SK-N-SH treated with all-trans-retinoic acid at 6 μM for 48 hours (cell line): Measurements from ENCODE around the gene PFKFB4.

Source experiments
- ATAC-seq: fragments of 200-7000 bp; cut with Tn5 transposase; 3 replicates; pipeline ENCODE4 v1.9.1; 2020; ENCODE audit warnings: mild to moderate bottlenecking, moderate library complexity
- ARNTL ChIP-seq: fragments of 450-650 bp; formaldehyde crosslinking; IDR thresholded peaks from 2 replicates; pipeline ENCODE4 v1.5.0; 2020; ENCODE audit warnings: low read depth, mild to moderate bottlenecking, moderate library complexity, borderline replicate concordance
- BACH2 ChIP-seq: fragments of 250-450 bp; sonication (Bioruptor Pico); IDR thresholded peaks from 2 replicates; pipeline ENCODE4 v1.9.0; 2021; ENCODE audit warnings: mild to moderate bottlenecking, borderline replicate concordance
- CSDC2 ChIP-seq: fragments of 250-450 bp; sonication (Bioruptor Pico); IDR thresholded peaks from 2 replicates; pipeline ENCODE4 v1.5.0; 2020; ENCODE audit warnings: mild to moderate bottlenecking, moderate library complexity
- CSRNP3 ChIP-seq: fragments of 250-450 bp; sonication (Bioruptor Pico); IDR thresholded peaks from 2 replicates; pipeline ENCODE4 v1.5.1; 2021; ENCODE audit warnings: mild to moderate bottlenecking, moderate library complexity
- ESRRG ChIP-seq: fragments of 250-450 bp; sonication (Bioruptor Pico); IDR thresholded peaks from 2 replicates; pipeline ENCODE4 v1.6.1; 2021; ENCODE audit warnings: mild to moderate bottlenecking
- GLIS3 ChIP-seq: fragments of 250-450 bp; sonication (Bioruptor Pico); IDR thresholded peaks from 2 replicates; pipeline ENCODE4 v1.5.0; 2020; ENCODE audit warnings: mild to moderate bottlenecking, moderate library complexity
- ISL1 ChIP-seq: fragments of 250-450 bp; sonication (Bioruptor Pico); IDR thresholded peaks from 2 replicates; pipeline ENCODE4 v2.1.2; 2022; ENCODE audit warnings: mild to moderate bottlenecking, moderate library complexity
- OSR1 ChIP-seq: fragments of 250-450 bp; sonication (Bioruptor Pico); IDR thresholded peaks from 2 replicates; pipeline ENCODE4 v1.8.0; 2022; ENCODE audit warnings: moderate library complexity, mild to moderate bottlenecking, inconsistent platforms
- PPARA ChIP-seq: fragments of 250-450 bp; sonication (Bioruptor Pico); IDR thresholded peaks from 2 replicates; pipeline ENCODE4 v1.5.0; 2020; ENCODE audit warnings: mild to moderate bottlenecking, borderline replicate concordance
- RARB ChIP-seq: fragments of 250-450 bp; sonication (Bioruptor Pico); IDR thresholded peaks from 2 replicates; pipeline ENCODE4 v1.8.0; 2021; ENCODE audit warnings: mild to moderate bottlenecking, moderate library complexity
- SNAI2 ChIP-seq: fragments of 250-450 bp; sonication (Bioruptor Pico); IDR thresholded peaks from 2 replicates; pipeline ENCODE4 v1.5.0; 2020; ENCODE audit warnings: mild to moderate bottlenecking, moderate library complexity
- TCF4 ChIP-seq: fragments of 250-450 bp; sonication (Bioruptor Pico); IDR thresholded peaks from 2 replicates; pipeline ENCODE4 v1.8.0; 2021; ENCODE audit warnings: mild to moderate bottlenecking, moderate library complexity, borderline replicate concordance
- TOX ChIP-seq: fragments of 250-450 bp; sonication (Bioruptor Pico); IDR thresholded peaks from 2 replicates; pipeline ENCODE4 v1.8.0; 2021; ENCODE audit warnings: mild to moderate bottlenecking, moderate library complexity, borderline replicate concordance
- ZC3H10 ChIP-seq: fragments of 250-450 bp; sonication (Bioruptor Pico); IDR thresholded peaks from 2 replicates; pipeline ENCODE4 v1.5.1; 2021; ENCODE audit warnings: mild to moderate bottlenecking, moderate library complexity
- ZFP3 ChIP-seq: fragments of 250-450 bp; sonication (Bioruptor Pico); IDR thresholded peaks from 2 replicates; pipeline ENCODE4 v1.5.0; 2020; ENCODE audit warnings: mild to moderate bottlenecking, moderate library complexity
- ZFP30 ChIP-seq: fragments of 450-650 bp; formaldehyde crosslinking; IDR thresholded peaks from 2 replicates; pipeline ENCODE4 v1.5.0; 2022; ENCODE audit warnings: mild to moderate bottlenecking, moderate library complexity
- ZNF565 ChIP-seq: fragments of 450-650 bp; formaldehyde crosslinking; conservative IDR thresholded peaks from 2 replicates; pipeline ENCODE4 v1.5.0; 2020; ENCODE audit warnings: low read depth, mild to moderate bottlenecking, moderate library complexity
- ZNF70 ChIP-seq: fragments of 450-650 bp; formaldehyde crosslinking; IDR thresholded peaks from 2 replicates; pipeline ENCODE4 v1.5.0; 2020; ENCODE audit warnings: mild to moderate bottlenecking, moderate library complexity
- ZNF8 ChIP-seq: fragments of 450-650 bp; formaldehyde crosslinking; IDR thresholded peaks from 2 replicates; pipeline ENCODE4 v1.5.0; 2020; ENCODE audit warnings: mild to moderate bottlenecking, moderate library complexity
- TF ChIP-seq, protein P1 (sequence below): fragments of 250-450 bp; sonication (Bioruptor Pico); IDR thresholded peaks from 2 replicates; pipeline ENCODE4 v1.5.0; 2020; ENCODE audit warnings: mild to moderate bottlenecking, moderate library complexity
- TF ChIP-seq, protein P2 (sequence below): fragments of 250-450 bp; sonication (Bioruptor Pico); IDR thresholded peaks from 2 replicates; pipeline ENCODE4 v1.8.0; 2020; ENCODE audit warnings: mild to moderate bottlenecking, moderate library complexity, borderline replicate concordance

The PFKFB4 gene

DNA sequence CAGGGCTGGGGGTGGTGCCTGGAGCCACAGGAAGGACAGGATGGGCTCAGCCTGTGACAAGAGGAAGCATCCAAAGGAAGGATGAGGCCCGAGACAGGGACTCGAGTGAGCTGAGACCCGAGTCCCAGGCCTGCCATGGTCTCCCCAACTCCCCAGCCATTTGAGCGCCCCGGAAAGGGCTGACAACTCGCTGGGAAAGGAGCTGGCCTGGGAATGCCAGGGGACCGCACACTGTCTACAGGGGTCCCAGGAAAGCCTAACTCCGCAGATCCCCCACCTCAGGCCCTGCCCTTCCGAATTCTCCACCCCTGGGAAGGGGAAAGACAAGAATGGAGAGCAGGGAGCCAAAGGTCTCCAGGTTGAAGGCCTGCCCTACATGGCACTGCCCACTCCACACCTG, 31.6 kb downstream of the PFKFB4 start:
- no peak for TF ChIP-seq GLIS3
- no peak for TF ChIP-seq PPARA
- TF ChIP-seq ZNF8 (CRISPR knock-in tag) = no peak
- TF ChIP-seq ZC3H10 (CRISPR knock-in tag) = no peak
- TF ChIP-seq ZFP3 (CRISPR knock-in tag) = no peak
- no peak for TF ChIP-seq ISL1
- no peak for TF ChIP-seq ARNTL (CRISPR knock-in tag)
- no peak for TF ChIP-seq ZNF565
- TF ChIP-seq BACH2 (CRISPR knock-in tag) = no peak
- no peak for TF ChIP-seq CSDC2
- TF ChIP-seq, protein P1, sequence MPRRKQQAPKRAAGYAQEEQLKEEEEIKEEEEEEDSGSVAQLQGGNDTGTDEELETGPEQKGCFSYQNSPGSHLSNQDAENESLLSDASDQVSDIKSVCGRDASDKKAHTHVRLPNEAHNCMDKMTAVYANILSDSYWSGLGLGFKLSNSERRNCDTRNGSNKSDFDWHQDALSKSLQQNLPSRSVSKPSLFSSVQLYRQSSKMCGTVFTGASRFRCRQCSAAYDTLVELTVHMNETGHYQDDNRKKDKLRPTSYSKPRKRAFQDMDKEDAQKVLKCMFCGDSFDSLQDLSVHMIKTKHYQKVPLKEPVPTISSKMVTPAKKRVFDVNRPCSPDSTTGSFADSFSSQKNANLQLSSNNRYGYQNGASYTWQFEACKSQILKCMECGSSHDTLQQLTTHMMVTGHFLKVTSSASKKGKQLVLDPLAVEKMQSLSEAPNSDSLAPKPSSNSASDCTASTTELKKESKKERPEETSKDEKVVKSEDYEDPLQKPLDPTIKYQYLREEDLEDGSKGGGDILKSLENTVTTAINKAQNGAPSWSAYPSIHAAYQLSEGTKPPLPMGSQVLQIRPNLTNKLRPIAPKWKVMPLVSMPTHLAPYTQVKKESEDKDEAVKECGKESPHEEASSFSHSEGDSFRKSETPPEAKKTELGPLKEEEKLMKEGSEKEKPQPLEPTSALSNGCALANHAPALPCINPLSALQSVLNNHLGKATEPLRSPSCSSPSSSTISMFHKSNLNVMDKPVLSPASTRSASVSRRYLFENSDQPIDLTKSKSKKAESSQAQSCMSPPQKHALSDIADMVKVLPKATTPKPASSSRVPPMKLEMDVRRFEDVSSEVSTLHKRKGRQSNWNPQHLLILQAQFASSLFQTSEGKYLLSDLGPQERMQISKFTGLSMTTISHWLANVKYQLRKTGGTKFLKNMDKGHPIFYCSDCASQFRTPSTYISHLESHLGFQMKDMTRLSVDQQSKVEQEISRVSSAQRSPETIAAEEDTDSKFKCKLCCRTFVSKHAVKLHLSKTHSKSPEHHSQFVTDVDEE (CRISPR knock-in tag) = no peak
- no peak for TF ChIP-seq TOX
- no peak for TF ChIP-seq CSRNP3 (CRISPR knock-in tag)
- ATAC-seq = no peak

DNA sequence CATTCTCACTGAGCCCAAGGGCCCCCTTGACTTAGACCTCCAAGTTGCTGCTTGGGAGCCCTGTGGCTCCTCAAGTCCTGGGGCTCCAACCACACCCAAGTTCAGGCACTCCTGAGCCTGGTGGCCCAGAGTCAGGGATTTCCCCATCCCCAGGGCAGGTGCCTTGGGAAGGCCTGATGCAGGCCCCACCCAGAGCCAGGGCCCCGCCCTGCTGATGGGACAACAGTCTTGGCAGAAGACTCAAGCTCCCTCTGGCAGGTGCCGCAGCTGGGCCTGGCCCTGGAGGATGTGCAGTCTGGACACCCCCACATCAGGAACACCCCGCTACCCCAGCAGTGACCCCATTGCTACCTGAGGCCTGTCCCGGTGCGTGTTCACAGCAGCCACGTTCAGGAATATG, 35.0 kb downstream of the PFKFB4 start:
- ATAC-seq = no peak

DNA sequence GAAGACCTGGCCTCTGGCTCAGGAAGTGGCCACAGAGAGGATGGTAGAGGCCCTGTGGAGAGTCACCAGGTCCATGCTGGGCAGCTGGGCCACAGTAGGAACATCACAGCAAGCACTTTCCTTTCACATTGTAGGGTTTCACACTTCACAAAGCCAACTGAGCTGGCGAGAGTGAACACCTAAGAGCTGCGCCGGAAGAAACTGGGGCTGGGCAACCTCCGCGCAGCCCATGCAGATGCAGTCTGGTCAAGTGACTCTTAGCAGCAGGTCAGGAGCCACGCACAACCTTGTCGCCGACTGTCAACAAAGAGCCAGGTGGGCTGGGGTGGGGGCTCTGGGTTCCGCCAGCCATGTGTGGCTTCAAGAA, 37.3 kb downstream of the PFKFB4 start:
- ATAC-seq = no peak
- TF ChIP-seq BACH2 (CRISPR knock-in tag) = no peak
- no peak for TF ChIP-seq ZNF70 (CRISPR knock-in tag)
- no peak for TF ChIP-seq SNAI2

More for the DNA sequence above, 35.0 kb downstream of the PFKFB4 start:
- TF ChIP-seq ZFP30 (CRISPR knock-in tag) = no peak
- no peak for TF ChIP-seq GLIS3
- TF ChIP-seq ZNF565 = no peak
- no peak for TF ChIP-seq ESRRG (CRISPR knock-in tag)
- TF ChIP-seq OSR1 (CRISPR knock-in tag) = no peak
- TF ChIP-seq TCF4 (CRISPR knock-in tag) = no peak
- TF ChIP-seq ZNF8 (CRISPR knock-in tag) = no peak

DNA sequence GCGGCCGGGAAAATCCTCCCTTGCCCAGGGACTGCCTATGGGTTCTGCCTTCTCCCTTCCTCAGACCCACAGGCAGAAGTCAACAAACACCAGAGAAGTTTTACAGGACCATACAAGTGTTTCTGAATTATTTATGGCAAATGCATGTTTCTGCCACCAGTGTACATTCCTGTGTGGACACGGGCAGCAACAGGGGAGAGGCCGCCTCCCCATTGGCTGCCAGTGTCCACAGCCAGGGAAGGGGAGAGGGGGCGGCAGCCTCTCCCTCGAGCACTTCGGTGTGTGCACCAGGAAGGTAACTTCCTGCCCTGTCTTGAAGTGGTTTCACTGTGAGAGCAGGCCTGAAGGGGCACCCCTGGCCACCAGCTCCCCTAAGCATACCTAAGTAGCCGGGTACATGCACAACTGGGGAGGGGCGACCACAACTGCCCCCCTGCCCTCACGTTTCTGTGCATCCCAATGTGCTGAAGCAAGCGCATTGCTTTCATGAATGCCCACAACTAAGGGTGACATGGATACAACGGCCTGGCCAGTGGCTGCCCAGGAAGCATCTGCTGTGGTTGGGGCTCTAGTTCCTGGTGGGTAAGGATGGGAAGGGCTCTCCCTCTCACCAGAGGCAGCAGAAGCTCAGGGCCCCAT, 37.8 kb downstream of the PFKFB4 start:
- TF ChIP-seq ZC3H10 (CRISPR knock-in tag) (no peak), CSRNP3 (CRISPR knock-in tag) (no peak), OSR1 (CRISPR knock-in tag) (no peak), ISL1 (no peak), GLIS3 (no peak), RARB (CRISPR knock-in tag) (no peak), CSDC2 (no peak), BACH2 (CRISPR knock-in tag) (no peak), ZNF70 (CRISPR knock-in tag) (no peak), TCF4 (CRISPR knock-in tag) (no peak), PPARA (no peak), ZNF8 (CRISPR knock-in tag) (no peak)
- TF ChIP-seq, protein P2, sequence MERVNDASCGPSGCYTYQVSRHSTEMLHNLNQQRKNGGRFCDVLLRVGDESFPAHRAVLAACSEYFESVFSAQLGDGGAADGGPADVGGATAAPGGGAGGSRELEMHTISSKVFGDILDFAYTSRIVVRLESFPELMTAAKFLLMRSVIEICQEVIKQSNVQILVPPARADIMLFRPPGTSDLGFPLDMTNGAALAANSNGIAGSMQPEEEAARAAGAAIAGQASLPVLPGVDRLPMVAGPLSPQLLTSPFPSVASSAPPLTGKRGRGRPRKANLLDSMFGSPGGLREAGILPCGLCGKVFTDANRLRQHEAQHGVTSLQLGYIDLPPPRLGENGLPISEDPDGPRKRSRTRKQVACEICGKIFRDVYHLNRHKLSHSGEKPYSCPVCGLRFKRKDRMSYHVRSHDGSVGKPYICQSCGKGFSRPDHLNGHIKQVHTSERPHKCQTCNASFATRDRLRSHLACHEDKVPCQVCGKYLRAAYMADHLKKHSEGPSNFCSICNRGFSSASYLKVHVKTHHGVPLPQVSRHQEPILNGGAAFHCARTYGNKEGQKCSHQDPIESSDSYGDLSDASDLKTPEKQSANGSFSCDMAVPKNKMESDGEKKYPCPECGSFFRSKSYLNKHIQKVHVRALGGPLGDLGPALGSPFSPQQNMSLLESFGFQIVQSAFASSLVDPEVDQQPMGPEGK (CRISPR knock-in tag) = no peak
- TF ChIP-seq, protein P1 (CRISPR knock-in tag) = no peak
- no peak for ATAC-seq
